Left ventricle myocardium inferior (tissue), 1 donor: Measurements from ENCODE around the gene LPGAT1. TPM values are rescaled to one million over a fixed set of nuclear protein-coding genes. Genes with fewer than 3 reads are reported as not detected.

Experiments used
- DNase-seq: peaks from one replicate; pipeline ENCODE4 v3.0.0-alpha.2; 2020
- H3K27ac ChIP-seq: fragments of 200-600 bp; replicated peaks from 2 replicates; pipeline ENCODE4 v1.8.0; 2021
- H3K27me3 ChIP-seq: fragments of 200-600 bp; 2 replicates; pipeline ENCODE4 v1.8.0; 2021; ENCODE audit warnings: low read depth
- H3K36me3 ChIP-seq: fragments of 200-600 bp; 2 replicates; pipeline ENCODE4 v1.8.0; 2021
- H3K4me1 ChIP-seq: fragments of 200-600 bp; 2 replicates; pipeline ENCODE4 v1.8.0; 2021
- H3K4me3 ChIP-seq: fragments of 200-600 bp; 2 replicates; pipeline ENCODE4 v1.8.0; 2021; ENCODE audit warnings: mild to moderate bottlenecking, moderate library complexity
- H3K9me3 ChIP-seq: fragments of 200-600 bp; replicated peaks from 2 replicates; pipeline ENCODE4 v1.8.0; 2021
- intact Hi-C: fragments of 100-400 bp; cut with micrococcal nuclease; formaldehyde crosslinking; loops from one replicate; pipeline ENCODE4 v1.11.0; 2022
- total RNA-seq: library from RNA; stranded (reverse); fragmentation: NEBNext Ultra II Directional; extraction: Animal tissue kit (Norgen Biotek cat#: 25700); gene quantifications from one replicate; pipeline ENCODE4 v1.2.1, GENCODE V29; 2021
- TF ChIP-seq, protein P1 (sequence below): fragments of 200-600 bp; IDR thresholded peaks from 2 replicates; pipeline ENCODE4 v1.8.0; 2021; ENCODE audit warnings: antibody characterized with exemption, mild to moderate bottlenecking, borderline replicate concordance
- donor health status: DM: no; HTN: yes; CAD: no; lungs with severe emphysema.

LPGAT1 gene
- total RNA-seq, 1 donor from 2014 or later: 24.9 TPM

DNA sequence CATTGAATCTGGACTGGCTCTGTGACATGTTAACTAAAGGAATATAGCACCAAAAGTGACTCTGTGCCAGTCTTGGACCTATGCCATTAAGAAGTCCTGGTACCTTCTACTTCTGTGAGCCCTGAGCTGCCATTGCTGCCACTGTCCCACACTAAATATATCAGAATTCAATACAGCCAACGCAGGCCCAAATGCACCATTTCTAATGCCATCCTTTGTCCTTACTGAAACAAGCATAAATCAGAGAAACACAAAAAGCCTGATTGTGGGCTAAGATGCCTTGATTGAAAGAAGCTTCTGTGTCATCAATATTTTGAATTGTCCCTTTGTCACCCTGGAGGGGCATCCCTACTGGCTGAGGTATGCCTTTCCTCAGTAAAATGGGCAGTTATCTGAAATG, 88.3 kb downstream of the LPGAT1 start:
- Histone ChIP-seq H3K4me1 (no peaks in the 10 kb centered on the region), H3K27ac (no peak overlapping the region), H3K9me3 (no peaks in the 10 kb centered on the region), H3K27me3 (peaks cover 3% of the 10 kb centered on the region), H3K4me3 (no peak overlapping the region), H3K36me3 (peaks cover 8% of the 10 kb centered on the region)
- TF ChIP-seq, protein P1, sequence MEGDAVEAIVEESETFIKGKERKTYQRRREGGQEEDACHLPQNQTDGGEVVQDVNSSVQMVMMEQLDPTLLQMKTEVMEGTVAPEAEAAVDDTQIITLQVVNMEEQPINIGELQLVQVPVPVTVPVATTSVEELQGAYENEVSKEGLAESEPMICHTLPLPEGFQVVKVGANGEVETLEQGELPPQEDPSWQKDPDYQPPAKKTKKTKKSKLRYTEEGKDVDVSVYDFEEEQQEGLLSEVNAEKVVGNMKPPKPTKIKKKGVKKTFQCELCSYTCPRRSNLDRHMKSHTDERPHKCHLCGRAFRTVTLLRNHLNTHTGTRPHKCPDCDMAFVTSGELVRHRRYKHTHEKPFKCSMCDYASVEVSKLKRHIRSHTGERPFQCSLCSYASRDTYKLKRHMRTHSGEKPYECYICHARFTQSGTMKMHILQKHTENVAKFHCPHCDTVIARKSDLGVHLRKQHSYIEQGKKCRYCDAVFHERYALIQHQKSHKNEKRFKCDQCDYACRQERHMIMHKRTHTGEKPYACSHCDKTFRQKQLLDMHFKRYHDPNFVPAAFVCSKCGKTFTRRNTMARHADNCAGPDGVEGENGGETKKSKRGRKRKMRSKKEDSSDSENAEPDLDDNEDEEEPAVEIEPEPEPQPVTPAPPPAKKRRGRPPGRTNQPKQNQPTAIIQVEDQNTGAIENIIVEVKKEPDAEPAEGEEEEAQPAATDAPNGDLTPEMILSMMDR: no peak
- intact Hi-C loops: no loop called here
- no peak for DNase-seq

DNA sequence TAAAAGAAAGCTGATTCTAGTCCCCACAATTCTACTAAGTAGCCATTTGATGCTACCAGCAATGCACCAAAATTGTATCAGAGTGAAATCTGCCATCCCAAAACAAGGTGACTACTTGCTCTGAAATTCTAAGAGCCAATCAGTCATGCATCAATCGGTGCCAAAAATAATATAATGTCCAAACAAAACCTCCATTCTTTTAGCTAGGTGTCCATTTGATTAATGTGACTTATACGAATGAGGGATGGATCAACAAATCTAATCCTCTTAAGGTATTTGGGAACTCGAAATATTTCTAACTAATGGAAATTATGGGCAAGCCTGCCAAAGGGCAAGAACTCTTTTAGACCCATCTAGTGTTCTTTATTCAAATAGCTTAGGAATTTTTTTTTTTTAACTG, 88.8 kb downstream of the LPGAT1 start:
- intact Hi-C loops: no loop called here
- Histone ChIP-seq H3K9me3 (no peaks in the 10 kb centered on the region), H3K27ac (no peak overlapping the region), H3K36me3 (peaks cover 3% of the 10 kb centered on the region), H3K27me3 (peaks cover 8% of the 10 kb centered on the region), H3K4me1 (no peaks in the 10 kb centered on the region), H3K4me3 (no peak overlapping the region)
- DNase-seq: no peak
- TF ChIP-seq, protein P1: no peak

DNA sequence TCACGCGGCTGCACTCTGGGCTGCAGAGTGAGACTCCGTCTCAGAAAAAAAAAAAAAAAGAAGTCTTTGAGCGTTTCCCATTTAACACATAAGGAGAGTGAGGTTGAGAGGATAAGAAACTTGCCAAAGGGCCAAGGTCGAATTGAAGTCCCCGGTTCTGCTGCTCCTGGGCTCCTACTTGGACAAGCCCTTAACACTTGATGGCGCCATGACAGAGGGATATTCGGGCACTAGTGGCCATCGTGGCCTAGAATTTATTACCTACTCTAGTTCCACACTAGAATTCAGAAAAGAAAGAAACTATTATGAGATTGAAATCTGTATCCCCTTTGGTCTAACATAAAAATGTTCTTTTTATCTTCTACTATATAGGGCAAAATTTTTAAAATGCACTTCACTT, 89.4 kb downstream of the LPGAT1 start:
- no peaks in the 10 kb centered on the region for H3K36me3 ChIP-seq
- H3K27me3 ChIP-seq: peaks cover 15% of the 10 kb centered on the region
- no peaks in the 10 kb centered on the region for H3K9me3 ChIP-seq
- intact Hi-C loops: no loop called here
- H3K27ac ChIP-seq: no peak overlapping the region
- H3K4me1 ChIP-seq: no peaks in the 10 kb centered on the region
- no peak overlapping the region for H3K4me3 ChIP-seq
- TF ChIP-seq, protein P1: no peak
- no peak for DNase-seq

DNA sequence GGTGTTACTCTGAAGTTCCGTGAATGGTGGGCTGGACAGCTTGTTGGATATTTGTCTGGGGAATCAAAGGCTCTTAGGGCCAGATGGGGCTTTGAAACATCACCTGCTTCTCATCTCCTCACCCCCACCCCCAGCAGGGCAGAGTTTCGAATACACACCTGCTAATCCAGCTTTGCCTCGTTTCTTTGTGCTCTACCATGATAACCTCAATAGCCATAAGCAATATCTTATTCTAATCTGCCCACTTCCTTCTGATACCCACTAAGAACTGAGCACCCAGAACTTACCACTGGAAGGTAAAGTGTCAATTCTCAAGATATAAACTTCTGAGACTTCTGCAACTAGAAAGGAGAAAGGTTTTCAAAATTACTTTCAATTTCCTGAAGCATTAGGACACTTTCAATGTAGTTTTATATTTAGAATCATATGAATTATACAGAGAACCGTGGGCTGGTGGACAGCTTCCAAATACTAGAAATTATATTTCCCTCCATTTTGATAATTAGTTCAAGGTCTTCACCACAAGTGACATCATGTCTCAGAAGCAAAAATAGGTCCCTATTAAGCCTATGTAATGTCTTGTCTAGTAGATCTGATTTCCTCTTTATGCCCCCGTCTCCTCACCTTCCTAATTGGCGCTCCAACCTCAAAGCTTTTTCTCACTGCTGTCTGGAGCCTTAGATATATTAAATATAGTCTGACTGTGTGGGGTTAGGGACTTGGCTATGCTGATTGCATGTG, 90.7 kb downstream of the LPGAT1 start:
- H3K4me1 ChIP-seq: no peaks in the 10 kb centered on the region
- no peaks in the 10 kb centered on the region for H3K36me3 ChIP-seq
- no peak overlapping the region for H3K4me3 ChIP-seq
- intact Hi-C loops: no loop called here
- TF ChIP-seq, protein P1: no peak
- peaks cover 21% of the 10 kb centered on the region for H3K27me3 ChIP-seq
- no peak for DNase-seq
- H3K9me3 ChIP-seq: no peaks in the 10 kb centered on the region
- H3K27ac ChIP-seq: no peak overlapping the region

DNA sequence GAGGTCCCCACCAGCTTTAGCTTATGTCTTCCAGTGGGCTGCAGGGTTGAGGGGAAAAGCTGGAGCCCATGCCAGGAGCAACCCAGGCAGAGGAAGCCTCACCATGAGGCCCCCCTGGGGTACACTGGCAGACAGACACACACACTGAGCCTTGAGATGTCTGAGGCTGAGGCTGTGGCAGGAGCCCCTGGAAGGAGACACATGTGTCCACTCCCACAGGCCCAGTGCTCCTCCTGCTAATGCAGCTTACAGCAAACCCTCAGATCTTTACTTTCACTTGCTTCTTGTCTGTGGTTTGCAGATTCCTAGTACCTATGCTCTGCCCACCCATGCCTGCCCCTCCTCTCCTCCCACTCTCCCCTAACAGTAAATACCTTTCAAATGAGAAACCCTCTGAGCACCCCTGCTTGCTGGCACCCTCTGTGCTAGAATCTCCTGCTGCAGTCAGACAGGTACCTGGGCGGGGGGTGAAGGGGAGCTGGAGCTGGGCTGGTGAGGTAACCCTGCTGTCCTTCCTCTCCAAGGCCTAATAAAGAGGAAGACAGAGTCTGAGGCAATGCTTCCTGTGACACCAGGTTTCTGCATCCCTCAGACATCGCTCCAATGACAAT, 91.8 kb downstream of the LPGAT1 start:
- H3K4me1 ChIP-seq: no peaks in the 10 kb centered on the region
- DNase-seq: no peak
- peaks cover 27% of the 10 kb centered on the region for H3K27me3 ChIP-seq
- TF ChIP-seq, protein P1: no peak
- no peak overlapping the region for H3K4me3 ChIP-seq
- no peaks in the 10 kb centered on the region for H3K36me3 ChIP-seq
- intact Hi-C loops: no loop called here
- no peak overlapping the region for H3K27ac ChIP-seq
- H3K9me3 ChIP-seq: no peaks in the 10 kb centered on the region
